Vagina (tissue), 2 donors: ENCODE measurements around the gene CAPZB.

ENCODE experiments used
- POLR2A ChIP-seq, 2 donors: fragments of 450-650 bp; IDR thresholded peaks; one replicate each; pipeline ENCODE4 v1.6.1; 2017; ENCODE audit warnings: antibody characterized with exemption in 2 of 2, mild to moderate bottlenecking in 2 of 2, moderate library complexity in 2 of 2
- POLR2AphosphoS5 ChIP-seq, 2 donors: sonication (generic); formaldehyde crosslinking; IDR thresholded peaks; one replicate each; pipeline ENCODE4 v1.9.0; 2017; ENCODE audit warnings: antibody characterized with exemption in 2 of 2, mild to moderate bottlenecking in 2 of 2, low read depth in 1 of 2; ENCODE audit not compliant: insufficient read depth in 1 of 2
- TF ChIP-seq, protein P1 (sequence below), 3 experiments: fragments of 450-650 bp in 2 of 3; fragments of 200-600 bp in 1 of 3; sonication (generic) in 1 of 3; IDR thresholded peaks; one replicate each; pipeline ENCODE4 v1.5.1; 2017 to 2019; ENCODE audit warnings: antibody characterized with exemption in 3 of 3, mild to moderate bottlenecking in 2 of 3, moderate library complexity in 2 of 3

DNA sequence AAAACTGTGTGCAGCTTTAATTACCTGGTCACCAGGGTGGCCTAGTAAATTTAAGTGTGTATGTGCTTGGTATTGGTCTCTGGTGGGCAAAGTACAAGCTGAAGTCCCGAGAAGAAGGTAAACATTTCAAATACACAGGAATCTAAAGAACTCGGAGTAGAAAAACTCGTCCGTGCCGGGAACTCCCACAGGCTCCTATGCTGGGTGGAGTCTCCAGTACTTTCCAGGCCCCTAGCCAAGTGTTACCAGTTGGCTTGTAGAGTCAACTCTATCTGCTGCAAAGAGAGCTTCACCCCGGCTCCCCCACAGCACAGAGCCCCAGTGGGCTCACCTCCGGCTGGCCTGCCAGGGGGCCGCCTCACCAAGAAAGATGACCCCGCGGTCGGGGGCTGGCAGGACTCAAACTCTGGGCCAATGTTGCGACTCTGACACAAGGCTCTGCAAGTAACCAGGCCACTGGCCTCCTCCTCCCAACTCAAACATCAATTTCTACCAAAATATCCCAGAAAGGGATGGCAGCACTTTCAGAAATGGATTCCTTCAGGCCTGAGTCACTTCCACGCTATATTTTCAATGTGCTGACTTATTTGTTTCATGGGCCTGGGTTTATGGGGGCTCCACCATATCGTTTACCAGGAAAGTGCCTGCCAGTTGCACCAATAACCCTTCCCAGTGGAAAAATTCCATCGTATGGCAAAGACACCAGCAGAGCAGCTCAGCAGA is 99.3 kb downstream of the CAPZB start:
- TF ChIP-seq, protein P1, sequence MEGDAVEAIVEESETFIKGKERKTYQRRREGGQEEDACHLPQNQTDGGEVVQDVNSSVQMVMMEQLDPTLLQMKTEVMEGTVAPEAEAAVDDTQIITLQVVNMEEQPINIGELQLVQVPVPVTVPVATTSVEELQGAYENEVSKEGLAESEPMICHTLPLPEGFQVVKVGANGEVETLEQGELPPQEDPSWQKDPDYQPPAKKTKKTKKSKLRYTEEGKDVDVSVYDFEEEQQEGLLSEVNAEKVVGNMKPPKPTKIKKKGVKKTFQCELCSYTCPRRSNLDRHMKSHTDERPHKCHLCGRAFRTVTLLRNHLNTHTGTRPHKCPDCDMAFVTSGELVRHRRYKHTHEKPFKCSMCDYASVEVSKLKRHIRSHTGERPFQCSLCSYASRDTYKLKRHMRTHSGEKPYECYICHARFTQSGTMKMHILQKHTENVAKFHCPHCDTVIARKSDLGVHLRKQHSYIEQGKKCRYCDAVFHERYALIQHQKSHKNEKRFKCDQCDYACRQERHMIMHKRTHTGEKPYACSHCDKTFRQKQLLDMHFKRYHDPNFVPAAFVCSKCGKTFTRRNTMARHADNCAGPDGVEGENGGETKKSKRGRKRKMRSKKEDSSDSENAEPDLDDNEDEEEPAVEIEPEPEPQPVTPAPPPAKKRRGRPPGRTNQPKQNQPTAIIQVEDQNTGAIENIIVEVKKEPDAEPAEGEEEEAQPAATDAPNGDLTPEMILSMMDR (IDR thresholded peaks at IDR 0.05) = no peak
- TF ChIP-seq POLR2AphosphoS5 (IDR thresholded peaks at IDR 0.05; ENCODE audit: insufficient read depth in 1 of 2, low read depth in 1 of 2) (peak; percentile 11 to 46), POLR2A (IDR thresholded peaks at IDR 0.05) (no peak)
